Breast epithelium (tissue), 4 donors: Measurements from ENCODE around the gene KRTAP10-9. TPM values are rescaled to one million over a fixed set of nuclear protein-coding genes. Genes with fewer than 3 reads are reported as not detected.
"Not testable (repeated sequence)": the region's sequence is repeated elsewhere in the genome, so short reads cannot be mapped to it uniquely, and the experiment has no call there.

Source experiments
- DNase-seq, 2 donors: peaks; one replicate each; pipeline ENCODE4 v3.0.0-alpha.2; 2019; ENCODE audit warnings: low spot score in 2 of 2
- H3K27ac ChIP-seq, 2 donors: fragments of 200-600 bp; sonication (generic) in 1 of 2; one replicate each; pipeline ENCODE4 v1.5.1; 2016 to 2019; ENCODE audit warnings: mild to moderate bottlenecking in 1 of 2
- H3K27me3 ChIP-seq, 2 donors: fragments of 200-600 bp; sonication (generic) in 1 of 2; one replicate each; pipeline versions ENCODE4 v1.5.1 to v1.6.0; 2017 to 2019; ENCODE audit warnings: control low read depth in 1 of 2, mild to moderate bottlenecking in 1 of 2
- H3K36me3 ChIP-seq: fragments of 200-600 bp; one replicate; pipeline ENCODE4 v1.5.1; 2019
- H3K4me1 ChIP-seq, 2 donors: fragments of 200-600 bp; sonication (generic); one replicate each; pipeline ENCODE4 v1.5.1; 2016 to 2019; ENCODE audit warnings: control low read depth in 1 of 2
- H3K4me3 ChIP-seq, 3 donors: fragments of 200-600 bp; sonication (generic); 1 replicate in 2 of 3; 2 replicates in 1 of 3; pipeline ENCODE4 v1.5.1; 2016 to 2019; ENCODE audit warnings: mild to moderate bottlenecking in 3 of 3, moderate library complexity in 2 of 3
- H3K9me3 ChIP-seq, 2 donors: fragments of 200-600 bp; sonication (generic) in 1 of 2; one replicate each; pipeline ENCODE4 v1.5.1; 2016 to 2019; ENCODE audit warnings: control low read depth in 1 of 2
- CTCF ChIP-seq, 3 donors: fragments of 450-650 bp; IDR thresholded peaks; one replicate each; pipeline ENCODE4 v1.5.1; 2016 to 2017; ENCODE audit warnings: antibody characterized with exemption in 3 of 3, mild to moderate bottlenecking in 3 of 3, moderate library complexity in 3 of 3
- POLR2A ChIP-seq: fragments of 450-650 bp; IDR thresholded peaks from one replicate; pipeline ENCODE4 v1.6.1; 2016; ENCODE audit warnings: antibody characterized with exemption, mild to moderate bottlenecking, moderate library complexity
- POLR2AphosphoS5 ChIP-seq, 3 donors: sonication (generic); formaldehyde crosslinking; IDR thresholded peaks; one replicate each; pipeline ENCODE4 v1.6.1; 2017; ENCODE audit warnings: antibody characterized with exemption in 3 of 3
- intact Hi-C: fragments of 100-400 bp; cut with DNase I; formaldehyde crosslinking; loops from one replicate; pipeline ENCODE4 v1.15.1; 2023; ENCODE audit warnings: low total_unique reads
- total RNA-seq, 3 donors: library from RNA; depleted of rRNA; stranded (reverse); fragments of >200 nt; gene quantifications; one replicate each; pipeline ENCODE4 v1.1.0, GENCODE V29; 2016

KRTAP10-9 gene
- not detected for total RNA-seq

GRCh38 chr21:44626673-44627143, at the start of gene KRTAP10-9:
Gene KRTAP10-9, plus strand, starts transcription at chr21:44627093. Its CDS starts 79 bp downstream, at chr21:44627172.
- intact Hi-C loops: no loop called here
- no peak for TF ChIP-seq CTCF (IDR thresholded peaks at IDR 0.05)
- TF ChIP-seq POLR2AphosphoS5 (IDR thresholded peaks at IDR 0.05): no peak
- no peak for TF ChIP-seq POLR2A
- peaks cover 29 to 45% of the 10 kb centered on the region in 2 donors for H3K9me3 ChIP-seq
- no peak for DNase-seq
- H3K36me3 ChIP-seq: no peaks in the 10 kb centered on the region
- H3K27me3 ChIP-seq: peaks cover 0 to 17% of the 10 kb centered on the region in 2 donors
- H3K4me3 ChIP-seq: no peak within 1 kb of the TSS
- H3K27ac ChIP-seq: no peak within 1 kb of the TSS
- H3K4me1 ChIP-seq: no peaks in the 10 kb centered on the region

- Histone ChIP-seq H3K27ac (no peak overlapping the region), H3K9me3 (peaks cover 25 to 38% of the 10 kb centered on the region in 2 donors), H3K4me1 (no peaks in the 10 kb centered on the region), H3K4me3 (no peak overlapping the region), H3K27me3 (peaks cover 0 to 12% of the 10 kb centered on the region in 2 donors), H3K36me3 (no peaks in the 10 kb centered on the region)
- intact Hi-C loops: no loop called here
- peak in 1 of 2 donors; percentile 36 for DNase-seq
- TF ChIP-seq CTCF (IDR thresholded peaks at IDR 0.05): no peak
- no peak for TF ChIP-seq POLR2A
- TF ChIP-seq POLR2AphosphoS5 (IDR thresholded peaks at IDR 0.05): no peak
These were observed 48.4 kb upstream of the KRTAP10-9 start for GRCh38 chr21:44578371-44579055.

GRCh38 chr21:44579056-44579832, 47.6 kb upstream of the KRTAP10-9 start:
- no peaks in the 10 kb centered on the region for H3K36me3 ChIP-seq
- intact Hi-C loops: no loop called here
- no peak overlapping the region for H3K27ac ChIP-seq
- DNase-seq: no peak
- no peak overlapping the region for H3K4me3 ChIP-seq
- H3K27me3 ChIP-seq: peaks cover 0 to 10% of the 10 kb centered on the region in 2 donors
- no peak for TF ChIP-seq CTCF (IDR thresholded peaks at IDR 0.05)
- no peak for TF ChIP-seq POLR2A
- TF ChIP-seq POLR2AphosphoS5 (IDR thresholded peaks at IDR 0.05): no peak
- H3K9me3 ChIP-seq: peaks cover 25 to 38% of the 10 kb centered on the region in 2 donors
- no peaks in the 10 kb centered on the region for H3K4me1 ChIP-seq

GRCh38 chr21:44579833-44580144, 47.1 kb upstream of the KRTAP10-9 start:
- TF ChIP-seq CTCF (IDR thresholded peaks at IDR 0.05): no peak
- no peak for TF ChIP-seq POLR2AphosphoS5 (IDR thresholded peaks at IDR 0.05)
- no peak for TF ChIP-seq POLR2A
- peaks cover 0 to 5% of the 10 kb centered on the region in 2 donors for H3K27me3 ChIP-seq
- no peak overlapping the region for H3K4me3 ChIP-seq
- peaks cover 25 to 38% of the 10 kb centered on the region in 2 donors for H3K9me3 ChIP-seq
- no peaks in the 10 kb centered on the region for H3K36me3 ChIP-seq
- H3K27ac ChIP-seq: no peak overlapping the region
- intact Hi-C loops: no loop called here
- no peaks in the 10 kb centered on the region for H3K4me1 ChIP-seq
- DNase-seq: peak in 1 of 2 donors; percentile 24

- DNase-seq: peak in 1 of 2 donors; percentile 22
- not testable (repeated sequence) for H3K27me3 ChIP-seq
These were observed 46.6 kb upstream of the KRTAP10-9 start, which contains the start of gene KRTAP10-5 for GRCh38 chr21:44580231-44580821. Gene KRTAP10-5, minus strand, starts transcription at chr21:44580604. Its CDS starts 26 bp downstream, at chr21:44580578.

More at GRCh38 chr21:44580231-44580821, 46.6 kb upstream of the KRTAP10-9 start, which contains the start of gene KRTAP10-5:
- intact Hi-C loops, H3K4me3 ChIP-seq, H3K27ac ChIP-seq, H3K4me1 ChIP-seq, H3K36me3 ChIP-seq: not testable (repeated sequence)
- peaks cover 25 to 38% of the 10 kb centered on the region in 2 donors for H3K9me3 ChIP-seq
